Measurements from ENCODE around the gene SLC47A2.

SLC47A2 gene

DNA sequence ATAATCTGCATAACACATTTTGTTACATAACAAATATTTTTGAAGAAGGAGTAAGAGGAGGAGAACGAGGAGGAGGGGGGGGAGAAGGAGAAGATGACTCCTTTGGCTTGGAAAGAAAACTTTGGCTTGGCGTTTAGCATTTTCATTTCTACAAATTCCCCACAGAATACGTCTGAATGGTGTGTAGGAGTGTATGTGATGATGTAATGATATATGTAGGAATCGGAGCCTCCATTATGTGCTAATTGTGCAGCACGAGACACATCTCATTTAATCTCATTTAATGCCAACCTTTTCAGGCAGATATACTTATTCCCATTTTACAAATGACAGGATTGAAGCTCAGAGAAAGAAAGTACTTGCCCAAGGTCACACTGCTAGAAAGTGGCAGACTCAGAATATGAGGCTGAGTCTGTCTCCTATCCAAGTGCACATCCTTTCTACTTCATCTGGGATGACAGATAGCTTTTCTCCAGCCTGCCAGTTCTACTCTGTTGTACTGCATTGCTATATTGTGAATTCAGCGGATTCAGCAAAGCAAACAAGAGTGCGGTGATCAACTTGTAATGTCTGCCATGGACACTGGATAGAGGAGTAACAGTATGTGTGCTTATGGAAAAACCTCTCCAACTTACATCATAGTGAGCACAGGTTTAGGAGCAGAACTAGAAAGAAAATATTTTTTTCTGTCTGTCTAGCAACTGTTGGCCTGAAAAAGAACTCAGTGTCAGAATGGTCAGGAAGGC lies 10.4 kb upstream of the SLC47A2 start:
- TF ChIP-seq, protein P1, sequence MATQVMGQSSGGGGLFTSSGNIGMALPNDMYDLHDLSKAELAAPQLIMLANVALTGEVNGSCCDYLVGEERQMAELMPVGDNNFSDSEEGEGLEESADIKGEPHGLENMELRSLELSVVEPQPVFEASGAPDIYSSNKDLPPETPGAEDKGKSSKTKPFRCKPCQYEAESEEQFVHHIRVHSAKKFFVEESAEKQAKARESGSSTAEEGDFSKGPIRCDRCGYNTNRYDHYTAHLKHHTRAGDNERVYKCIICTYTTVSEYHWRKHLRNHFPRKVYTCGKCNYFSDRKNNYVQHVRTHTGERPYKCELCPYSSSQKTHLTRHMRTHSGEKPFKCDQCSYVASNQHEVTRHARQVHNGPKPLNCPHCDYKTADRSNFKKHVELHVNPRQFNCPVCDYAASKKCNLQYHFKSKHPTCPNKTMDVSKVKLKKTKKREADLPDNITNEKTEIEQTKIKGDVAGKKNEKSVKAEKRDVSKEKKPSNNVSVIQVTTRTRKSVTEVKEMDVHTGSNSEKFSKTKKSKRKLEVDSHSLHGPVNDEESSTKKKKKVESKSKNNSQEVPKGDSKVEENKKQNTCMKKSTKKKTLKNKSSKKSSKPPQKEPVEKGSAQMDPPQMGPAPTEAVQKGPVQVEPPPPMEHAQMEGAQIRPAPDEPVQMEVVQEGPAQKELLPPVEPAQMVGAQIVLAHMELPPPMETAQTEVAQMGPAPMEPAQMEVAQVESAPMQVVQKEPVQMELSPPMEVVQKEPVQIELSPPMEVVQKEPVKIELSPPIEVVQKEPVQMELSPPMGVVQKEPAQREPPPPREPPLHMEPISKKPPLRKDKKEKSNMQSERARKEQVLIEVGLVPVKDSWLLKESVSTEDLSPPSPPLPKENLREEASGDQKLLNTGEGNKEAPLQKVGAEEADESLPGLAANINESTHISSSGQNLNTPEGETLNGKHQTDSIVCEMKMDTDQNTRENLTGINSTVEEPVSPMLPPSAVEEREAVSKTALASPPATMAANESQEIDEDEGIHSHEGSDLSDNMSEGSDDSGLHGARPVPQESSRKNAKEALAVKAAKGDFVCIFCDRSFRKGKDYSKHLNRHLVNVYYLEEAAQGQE (IDR thresholded peaks at IDR 0.05; ENCODE audit: insufficient read depth in 1 of 2, low read depth in 2 of 2, low read length in 2 of 2), result no peak
- TF ChIP-seq SIN3A (IDR thresholded peaks at IDR 0.05; ENCODE audit: borderline replicate concordance, insufficient read depth, low read length) (no peak), POLR2AphosphoS5 (IDR thresholded peaks at IDR 0.05; ENCODE audit: low read depth, low read length) (no peak), FOXP2 (optimal IDR thresholded peaks at IDR 0.05; ENCODE audit: borderline replicate concordance, extremely low read depth, extremely low read length, insufficient read depth) (no peak), TAF1 (IDR thresholded peaks at IDR 0.05; ENCODE audit: borderline replicate concordance, insufficient read depth, low read length) (no peak)

DNA sequence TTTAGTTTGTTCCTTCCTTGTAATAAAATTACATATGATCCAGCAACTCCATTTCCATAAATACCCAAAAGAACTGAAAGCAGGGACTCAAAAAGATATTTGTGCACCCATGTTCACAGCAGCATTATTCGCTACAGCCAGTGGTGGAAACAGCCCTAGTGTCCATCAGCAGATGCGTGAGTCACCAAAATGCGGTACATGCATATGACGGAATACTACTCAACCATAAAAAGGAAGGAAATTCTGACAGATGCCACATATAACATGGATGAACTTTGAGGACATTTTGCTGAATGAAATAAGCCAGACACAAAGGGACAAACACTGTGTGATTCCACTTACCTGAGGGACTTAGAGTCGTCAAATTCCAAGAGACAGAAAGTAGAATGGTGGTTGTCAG lies 9.1 kb upstream of the SLC47A2 start:
- TF ChIP-seq, protein P1 (IDR thresholded peaks at IDR 0.05; ENCODE audit: insufficient read depth in 1 of 2, low read depth in 2 of 2, low read length in 2 of 2), result no peak
- TF ChIP-seq TAF1 (IDR thresholded peaks at IDR 0.05; ENCODE audit: borderline replicate concordance, insufficient read depth, low read length) (no peak), POLR2AphosphoS5 (IDR thresholded peaks at IDR 0.05; ENCODE audit: low read depth, low read length) (no peak), SIN3A (IDR thresholded peaks at IDR 0.05; ENCODE audit: borderline replicate concordance, insufficient read depth, low read length) (no peak), FOXP2 (optimal IDR thresholded peaks at IDR 0.05; ENCODE audit: borderline replicate concordance, extremely low read depth, extremely low read length, insufficient read depth) (no peak)

DNA sequence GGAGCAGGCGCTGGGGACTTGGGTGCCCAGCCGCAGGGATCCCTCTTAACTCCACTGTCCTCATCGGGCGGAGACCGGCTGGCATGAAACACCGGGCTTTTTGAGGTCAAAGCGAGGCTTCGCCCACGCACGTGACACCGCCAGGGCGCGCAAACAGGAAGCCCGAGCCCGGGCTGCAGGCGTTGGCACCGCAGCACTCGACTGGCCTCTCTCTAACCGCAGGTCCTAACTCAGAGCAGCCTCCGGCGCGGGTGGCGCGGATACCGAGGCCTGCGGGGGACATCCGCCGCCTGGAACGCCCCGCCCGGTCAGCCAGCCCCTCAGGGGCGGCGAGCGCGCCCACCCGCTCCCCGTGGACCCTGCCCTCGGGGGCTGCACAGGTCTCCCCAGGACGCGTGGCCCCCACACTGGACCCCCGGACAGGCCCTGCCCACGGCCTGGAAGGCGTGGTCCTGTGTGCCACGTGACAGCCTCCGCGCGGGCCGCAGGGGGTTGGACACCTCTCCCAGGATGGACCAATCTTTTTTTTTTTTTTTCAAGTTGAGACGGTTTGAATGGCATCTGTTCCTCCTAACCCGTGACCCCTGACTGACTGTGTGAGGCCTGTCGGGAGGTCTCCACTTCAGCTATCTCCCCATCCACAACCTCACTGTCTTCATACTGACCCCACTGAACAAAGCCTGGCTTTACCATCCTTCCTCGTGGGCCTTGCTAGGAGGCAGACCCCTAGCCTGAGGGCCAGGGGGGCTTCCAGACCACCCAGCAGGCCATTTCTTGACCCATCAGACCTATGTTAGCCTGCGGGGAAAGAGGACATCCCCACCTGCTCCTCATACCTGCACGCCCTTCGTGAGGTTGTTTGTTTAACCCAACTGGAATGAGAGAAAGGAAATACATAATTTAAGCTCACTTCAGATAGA lies 8.4 kb upstream of the SLC47A2 start:
- TF ChIP-seq POLR2AphosphoS5 (IDR thresholded peaks at IDR 0.05; ENCODE audit: low read depth, low read length) (no peak), TAF1 (IDR thresholded peaks at IDR 0.05; ENCODE audit: borderline replicate concordance, insufficient read depth, low read length) (no peak), SIN3A (IDR thresholded peaks at IDR 0.05; ENCODE audit: borderline replicate concordance, insufficient read depth, low read length) (no peak), FOXP2 (optimal IDR thresholded peaks at IDR 0.05; ENCODE audit: borderline replicate concordance, extremely low read depth, extremely low read length, insufficient read depth) (no peak)
- TF ChIP-seq, protein P1 (IDR thresholded peaks at IDR 0.05; ENCODE audit: insufficient read depth in 1 of 2, low read depth in 2 of 2, low read length in 2 of 2), result no peak

DNA sequence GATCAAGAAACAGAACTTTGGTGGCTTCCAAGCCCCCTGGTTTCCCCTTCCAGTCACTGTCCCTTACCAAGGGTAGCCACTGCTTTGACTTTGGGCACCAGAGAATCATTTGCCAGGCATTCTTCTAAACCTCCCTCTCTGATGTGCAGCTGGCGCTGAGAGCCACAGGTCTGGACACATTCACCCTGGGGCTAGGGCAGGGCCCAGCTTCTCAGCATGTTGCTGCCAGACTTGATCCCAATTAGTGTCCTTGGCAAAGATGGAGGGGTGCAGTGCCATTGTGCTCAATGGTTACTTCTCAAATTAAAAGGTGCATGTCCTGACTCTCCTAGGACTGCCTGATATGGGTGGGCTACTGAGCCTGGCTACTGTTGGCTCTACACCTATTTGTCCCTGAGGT lies 7.6 kb upstream of the SLC47A2 start:
- TF ChIP-seq TAF1 (IDR thresholded peaks at IDR 0.05; ENCODE audit: borderline replicate concordance, insufficient read depth, low read length) (no peak), FOXP2 (optimal IDR thresholded peaks at IDR 0.05; ENCODE audit: borderline replicate concordance, extremely low read depth, extremely low read length, insufficient read depth) (no peak), POLR2AphosphoS5 (IDR thresholded peaks at IDR 0.05; ENCODE audit: low read depth, low read length) (no peak), SIN3A (IDR thresholded peaks at IDR 0.05; ENCODE audit: borderline replicate concordance, insufficient read depth, low read length) (no peak)
- TF ChIP-seq, protein P1 (IDR thresholded peaks at IDR 0.05; ENCODE audit: insufficient read depth in 1 of 2, low read depth in 2 of 2, low read length in 2 of 2), result no peak

Measured in PFSK-1 (cell line).